Placental epithelial cell (primary cell): ENCODE measurements around the gene TMEM132C. TPM values are rescaled to one million over a fixed set of nuclear protein-coding genes. Genes with fewer than 3 reads are reported as not detected.

Experiments used
- small RNA-seq: library from RNA; depleted of rRNA; stranded (forward); fragments of <200 nt; gene quantifications from one replicate; pipeline ENCODE3, GENCODE V24; 2012
- total RNA-seq: library from RNA; depleted of rRNA; stranded (reverse); fragments of >200 nt; gene quantifications from 2 replicates; pipeline ENCODE4 v1.2.3, GENCODE V29; 2012

TMEM132C gene
- total RNA-seq, result not detected in 2 replicates

GRCh38 chr12:128267131-128267622 is at the start of gene TMEM132C:
TMEM132C (plus strand) TSS chr12:128267170; CDS start chr12:128267403, 233 bp downstream.

Small RNA genes within 50 kb of the gene (small RNA-seq; reads per million reads assigned to genes)
- gene MIR3612, result not detected
- not detected for gene MIR4419B
